ENCODE data around the gene CD44. TPM values are rescaled to one million over a fixed set of nuclear protein-coding genes. Genes with fewer than 3 reads are reported as not detected.

The CD44 gene
- total and polyA plus RNA-seq, 8 donors = 332 to 693 (median 504) TPM

DNA sequence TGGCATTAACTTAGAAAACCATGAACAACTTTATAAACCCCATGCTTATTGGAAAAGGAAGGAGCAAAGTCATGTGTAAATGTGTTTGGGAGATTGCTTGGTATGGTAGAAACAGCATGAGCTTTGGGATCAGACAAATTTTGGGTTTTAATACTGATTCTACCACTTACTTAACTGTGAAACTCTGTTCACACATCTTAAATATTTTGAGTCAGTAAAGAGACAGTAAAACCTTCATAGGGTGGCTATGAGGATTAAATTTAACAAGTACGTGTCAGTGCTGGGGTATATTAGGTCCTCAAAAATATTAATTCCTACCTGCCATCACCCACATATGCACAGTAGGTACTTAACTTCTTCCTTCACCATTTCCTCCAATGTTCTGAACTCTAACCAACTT is 96.5 kb downstream of the CD44 start:
- Histone ChIP-seq H3K27ac (peak overlapping the region in 1 of 2 donors; percentile 78), H3K4me3 (no peak overlapping the region), H3K9me3 (no peaks in the 10 kb centered on the region), H3K27me3 (no peaks in the 10 kb centered on the region), H3K4me1 (peaks cover 3 to 55% of the 10 kb centered on the region in 2 donors), H3K36me3 (peaks cover 0 to 13% of the 10 kb centered on the region in 2 donors)
- TF ChIP-seq, protein P1, sequence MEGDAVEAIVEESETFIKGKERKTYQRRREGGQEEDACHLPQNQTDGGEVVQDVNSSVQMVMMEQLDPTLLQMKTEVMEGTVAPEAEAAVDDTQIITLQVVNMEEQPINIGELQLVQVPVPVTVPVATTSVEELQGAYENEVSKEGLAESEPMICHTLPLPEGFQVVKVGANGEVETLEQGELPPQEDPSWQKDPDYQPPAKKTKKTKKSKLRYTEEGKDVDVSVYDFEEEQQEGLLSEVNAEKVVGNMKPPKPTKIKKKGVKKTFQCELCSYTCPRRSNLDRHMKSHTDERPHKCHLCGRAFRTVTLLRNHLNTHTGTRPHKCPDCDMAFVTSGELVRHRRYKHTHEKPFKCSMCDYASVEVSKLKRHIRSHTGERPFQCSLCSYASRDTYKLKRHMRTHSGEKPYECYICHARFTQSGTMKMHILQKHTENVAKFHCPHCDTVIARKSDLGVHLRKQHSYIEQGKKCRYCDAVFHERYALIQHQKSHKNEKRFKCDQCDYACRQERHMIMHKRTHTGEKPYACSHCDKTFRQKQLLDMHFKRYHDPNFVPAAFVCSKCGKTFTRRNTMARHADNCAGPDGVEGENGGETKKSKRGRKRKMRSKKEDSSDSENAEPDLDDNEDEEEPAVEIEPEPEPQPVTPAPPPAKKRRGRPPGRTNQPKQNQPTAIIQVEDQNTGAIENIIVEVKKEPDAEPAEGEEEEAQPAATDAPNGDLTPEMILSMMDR (IDR thresholded peaks at IDR 0.05) = no peak
- no peak for DNase-seq
- intact Hi-C loops (cut with DNase I) = no loop called here
- ATAC-seq = no peak

DNA sequence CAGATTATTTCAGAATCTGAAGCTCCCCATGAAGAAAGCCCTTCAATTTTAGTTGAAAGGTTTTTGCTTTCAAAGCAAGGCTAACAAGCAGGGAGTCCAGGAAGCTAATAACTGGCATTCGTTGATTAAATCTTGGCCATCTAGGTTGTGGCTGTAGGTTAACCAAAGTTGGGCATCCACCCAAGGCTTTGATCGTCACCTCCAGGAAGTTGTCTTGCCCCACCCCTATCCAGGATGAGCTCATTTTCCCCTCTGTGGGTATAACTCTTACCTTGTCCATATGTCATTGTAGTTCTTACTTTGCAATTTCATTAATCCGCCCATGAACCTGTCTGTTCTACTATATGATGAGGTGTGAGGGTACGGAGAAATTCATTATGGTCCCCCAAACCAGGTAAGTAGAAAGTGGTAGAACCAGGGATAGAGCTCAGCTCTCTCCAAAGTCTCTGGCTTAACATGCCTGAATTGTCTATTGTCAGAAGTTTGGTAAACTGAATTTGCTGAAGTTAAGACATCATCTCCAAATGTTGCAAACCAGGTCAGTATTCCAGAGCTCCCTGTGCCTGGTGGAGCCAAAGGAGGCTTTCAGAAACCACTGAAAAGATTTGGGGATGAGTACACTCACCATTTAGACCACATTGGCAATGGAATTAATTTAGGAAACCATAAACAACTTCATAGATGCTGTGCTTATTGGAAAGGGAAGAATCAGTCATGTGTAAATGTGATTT is 97.1 kb downstream of the CD44 start:
- Histone ChIP-seq H3K4me1 (peaks cover 3 to 49% of the 10 kb centered on the region in 2 donors), H3K27me3 (no peaks in the 10 kb centered on the region), H3K27ac (peak overlapping the region; percentile 43 to 78), H3K36me3 (peaks cover 0 to 7% of the 10 kb centered on the region in 2 donors), H3K9me3 (no peaks in the 10 kb centered on the region), H3K4me3 (no peak overlapping the region)
- intact Hi-C loops (cut with DNase I) = no loop called here
- no peak for DNase-seq
- TF ChIP-seq, protein P1 (IDR thresholded peaks at IDR 0.05) = no peak
- ATAC-seq = no peak

DNA sequence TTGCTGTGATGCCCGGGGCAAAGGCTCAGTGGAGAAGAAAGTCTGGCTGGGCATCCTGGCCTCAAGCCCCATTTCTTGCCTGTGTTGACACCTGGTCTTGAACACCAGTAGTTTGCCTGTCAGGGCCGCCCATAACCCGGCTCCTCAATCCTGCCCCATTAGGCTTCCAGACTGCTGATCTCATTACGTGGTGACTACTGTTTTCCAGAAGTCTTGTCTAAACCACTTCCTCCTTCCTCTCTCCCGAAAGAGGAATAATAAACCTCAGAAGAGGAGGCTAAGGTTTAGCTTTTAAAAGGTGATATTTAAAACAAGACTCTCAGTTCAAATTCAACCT is 97.7 kb downstream of the CD44 start:
- TF ChIP-seq, protein P1 (IDR thresholded peaks at IDR 0.05) = no peak
- H3K4me3 ChIP-seq = no peak overlapping the region
- peak overlapping the region; percentile 43 to 78 for H3K27ac ChIP-seq
- DNase-seq (no peak), ATAC-seq (peak; percentile 53)
- intact Hi-C loops (cut with DNase I) = no loop called here
- H3K36me3 ChIP-seq = peaks cover 0 to 2% of the 10 kb centered on the region in 2 donors
- H3K27me3 ChIP-seq = no peaks in the 10 kb centered on the region
- no peaks in the 10 kb centered on the region for H3K9me3 ChIP-seq
- peaks cover 3 to 46% of the 10 kb centered on the region in 2 donors for H3K4me1 ChIP-seq

DNA sequence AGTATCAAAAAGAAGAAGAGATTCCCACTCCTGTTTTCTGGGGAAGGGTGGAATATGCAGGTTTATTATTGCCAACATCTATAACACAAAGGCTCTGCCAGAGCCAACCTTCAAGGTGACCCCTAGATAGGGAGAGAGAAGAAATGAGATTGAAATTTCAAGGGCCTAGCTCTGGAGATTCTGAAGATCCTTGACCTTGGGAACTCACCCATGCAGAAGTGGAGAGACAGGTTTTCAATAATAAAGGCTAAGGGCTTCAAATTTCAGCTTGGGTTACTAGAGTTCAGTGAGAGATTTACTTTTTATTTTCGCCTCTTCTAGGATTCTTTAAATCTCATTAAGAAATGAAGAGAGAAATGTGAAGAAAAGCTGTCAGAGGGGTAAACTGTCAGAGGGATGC is 98.4 kb downstream of the CD44 start:
- TF ChIP-seq, protein P1 (IDR thresholded peaks at IDR 0.05) = no peak
- Histone ChIP-seq H3K4me3 (no peak overlapping the region), H3K27me3 (no peaks in the 10 kb centered on the region), H3K36me3 (no peaks in the 10 kb centered on the region), H3K4me1 (peaks cover 3 to 39% of the 10 kb centered on the region in 2 donors), H3K27ac (peak overlapping the region; percentile 43 to 78), H3K9me3 (no peaks in the 10 kb centered on the region)
- DNase-seq (peak in 1 of 4 donors; percentile 61), ATAC-seq (peak; percentile 74)
- intact Hi-C loops (cut with DNase I) = no loop called here

DNA sequence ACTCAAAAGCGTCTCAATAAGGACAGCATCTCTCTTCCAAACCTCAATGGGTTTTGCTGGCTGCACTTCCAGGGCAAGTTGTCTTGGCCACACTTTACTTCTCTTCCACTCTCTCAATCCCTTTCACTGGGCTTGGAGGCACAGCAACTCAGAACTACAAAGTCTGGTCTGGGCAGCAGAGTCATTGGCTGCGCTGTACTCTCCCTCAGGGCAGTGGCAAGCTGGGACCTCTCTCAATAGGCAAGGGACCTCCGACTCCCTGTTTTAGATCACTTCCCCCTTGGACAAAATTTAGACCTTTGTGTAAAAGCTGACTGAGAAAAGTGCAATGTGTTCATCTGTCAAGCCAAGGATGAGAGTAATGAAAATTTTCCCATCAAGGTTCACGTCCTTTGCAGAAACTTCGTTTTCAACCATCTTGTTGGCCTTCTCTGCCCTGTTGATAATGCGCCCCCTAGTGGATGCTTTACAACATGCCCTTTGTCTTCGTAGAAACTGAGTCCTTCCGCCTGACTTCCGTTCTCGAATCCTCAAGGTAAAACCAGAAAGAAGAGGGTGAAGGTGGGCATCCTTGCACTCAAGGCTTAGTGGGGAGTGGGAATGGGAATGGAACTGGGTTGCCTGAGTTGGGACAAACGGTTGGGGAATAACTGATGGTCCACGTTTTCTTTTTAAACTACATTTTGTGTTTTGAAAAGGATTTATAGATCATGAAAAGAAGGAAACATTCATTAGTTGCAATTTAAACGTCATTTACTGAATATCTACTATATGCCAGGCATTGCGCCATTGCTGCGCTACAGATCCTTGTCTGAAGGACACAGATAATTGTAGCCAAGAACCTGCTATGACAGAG is 99.1 kb downstream of the CD44 start:
- Histone ChIP-seq H3K4me3 (no peak overlapping the region), H3K27ac (peak overlapping the region; percentile 43 to 78), H3K9me3 (no peaks in the 10 kb centered on the region), H3K27me3 (no peaks in the 10 kb centered on the region), H3K36me3 (no peaks in the 10 kb centered on the region), H3K4me1 (peaks cover 3 to 37% of the 10 kb centered on the region in 2 donors)
- intact Hi-C loops (cut with DNase I) = no loop called here
- no peak for DNase-seq
- TF ChIP-seq, protein P1 (IDR thresholded peaks at IDR 0.05) = peak; percentile 60 to 79
- ATAC-seq = peak; percentile 78

Measured in left lung (tissue), 10 donors.